Measurements from ENCODE around the gene CCL2. TPM values are rescaled to one million over a fixed set of nuclear protein-coding genes. Genes with fewer than 3 reads are reported as not detected.

CCL2 gene
- total RNA-seq, 2 donors from 2014 or later: 46.3 to 118 TPM

- Histone ChIP-seq H3K36me3 (no peaks in the 10 kb centered on the region), H3K4me3 (no peak overlapping the region), H3K27ac (no peak overlapping the region), H3K9me3 (no peaks in the 10 kb centered on the region), H3K4me1 (no peaks in the 10 kb centered on the region), H3K27me3 (no peaks in the 10 kb centered on the region)
- DNase-seq (ENCODE audit: low spot score): no peak
- no peak for TF ChIP-seq CTCF (IDR thresholded peaks at IDR 0.05)
Observed at GRCh38 chr17:34220045-34220751, 34.9 kb upstream of the CCL2 start.

GRCh38 chr17:34220752-34221395 lies 34.2 kb upstream of the CCL2 start:
- Histone ChIP-seq H3K36me3 (no peaks in the 10 kb centered on the region), H3K4me3 (no peak overlapping the region), H3K27me3 (no peaks in the 10 kb centered on the region), H3K27ac (no peak overlapping the region), H3K9me3 (no peaks in the 10 kb centered on the region), H3K4me1 (no peaks in the 10 kb centered on the region)
- DNase-seq (ENCODE audit: low spot score): no peak
- TF ChIP-seq CTCF (IDR thresholded peaks at IDR 0.05): no peak

DNA sequence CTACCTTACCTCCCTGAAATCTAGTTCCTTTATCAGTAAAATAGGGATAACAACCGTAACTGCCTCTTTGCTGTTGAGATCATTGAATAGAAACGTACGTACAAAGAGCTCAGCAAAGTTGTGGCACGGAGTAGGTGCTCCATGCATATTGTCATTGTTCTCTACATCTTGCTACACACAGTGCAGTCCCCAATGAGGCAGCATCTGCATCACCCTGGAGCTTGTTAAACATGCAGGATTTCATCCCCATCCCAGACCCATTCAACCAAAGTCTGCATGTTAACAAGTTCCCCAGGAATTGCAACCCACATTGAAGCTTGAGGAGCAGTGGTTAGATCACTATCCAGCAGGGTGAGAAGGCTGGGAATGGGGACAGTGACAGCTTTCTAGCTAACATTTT lies 33.7 kb upstream of the CCL2 start:
- H3K27me3 ChIP-seq: no peaks in the 10 kb centered on the region
- no peaks in the 10 kb centered on the region for H3K4me1 ChIP-seq
- TF ChIP-seq CTCF (IDR thresholded peaks at IDR 0.05): no peak
- no peak for DNase-seq (ENCODE audit: low spot score)
- H3K36me3 ChIP-seq: no peaks in the 10 kb centered on the region
- no peak overlapping the region for H3K27ac ChIP-seq
- H3K4me3 ChIP-seq: no peak overlapping the region
- H3K9me3 ChIP-seq: no peaks in the 10 kb centered on the region

DNA sequence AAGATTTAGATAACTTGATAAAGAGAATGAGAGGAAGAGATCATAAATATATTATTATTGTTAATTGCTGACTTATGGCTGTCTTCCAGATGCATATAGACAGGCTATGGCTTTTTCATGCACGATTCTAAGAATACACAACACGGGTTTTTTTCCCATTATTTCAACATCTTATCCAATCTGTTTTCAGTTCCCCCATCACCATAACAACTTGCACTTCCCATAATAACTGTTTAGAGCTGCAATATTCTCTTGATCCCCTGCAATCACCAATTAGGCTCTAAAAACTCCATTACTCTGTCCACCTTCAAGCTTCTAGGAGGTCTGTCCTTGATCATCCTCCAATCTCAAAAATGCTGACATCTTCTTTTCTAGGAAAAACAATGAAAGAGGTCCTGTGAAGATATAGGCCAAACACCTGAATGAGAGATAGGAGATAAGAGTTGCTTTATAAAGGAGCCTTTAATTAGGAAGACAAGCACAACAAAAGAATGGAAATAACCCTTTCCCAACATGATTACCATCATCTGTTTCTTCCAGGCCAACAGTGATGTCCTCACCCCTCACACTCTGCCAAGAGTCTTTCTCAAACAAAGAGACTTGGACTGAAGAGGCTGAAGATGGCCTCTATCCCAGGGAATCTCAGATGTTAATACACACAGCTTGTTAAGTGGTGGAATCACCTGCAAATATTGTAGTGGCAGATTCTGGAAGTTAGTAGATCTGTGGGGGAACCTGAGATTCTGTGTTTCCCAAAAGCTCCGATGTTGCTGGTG lies 32.2 kb upstream of the CCL2 start:
- DNase-seq (ENCODE audit: low spot score): no peak
- Histone ChIP-seq H3K36me3 (no peaks in the 10 kb centered on the region), H3K4me1 (no peaks in the 10 kb centered on the region), H3K9me3 (no peaks in the 10 kb centered on the region), H3K27me3 (no peaks in the 10 kb centered on the region), H3K27ac (no peak overlapping the region), H3K4me3 (no peak overlapping the region)
- no peak for TF ChIP-seq CTCF (IDR thresholded peaks at IDR 0.05)

GRCh38 chr17:34225046-34225445 lies 30.0 kb upstream of the CCL2 start:
- no peak for TF ChIP-seq CTCF (IDR thresholded peaks at IDR 0.05)
- peaks cover 0 to 9% of the 10 kb centered on the region in 2 donors for H3K9me3 ChIP-seq
- no peak overlapping the region for H3K27ac ChIP-seq
- no peaks in the 10 kb centered on the region for H3K4me1 ChIP-seq
- H3K4me3 ChIP-seq: no peak overlapping the region
- H3K27me3 ChIP-seq: no peaks in the 10 kb centered on the region
- no peaks in the 10 kb centered on the region for H3K36me3 ChIP-seq
- DNase-seq (ENCODE audit: low spot score): no peak
